PC-3 (cell line): ENCODE data around the gene P2RY2. TPM values are rescaled to one million over a fixed set of nuclear protein-coding genes. Genes with fewer than 3 reads are reported as not detected.

Experiments used
- ATAC-seq: fragments of 200-7000 bp; cut with Tn5 transposase; 2 replicates; pipeline ENCODE4 v1.9.1; 2020; ENCODE audit warnings: mild to moderate bottlenecking, moderate library complexity
- BruUV-seq: library from RNA; stranded (reverse); fragments of 400-500 nt; replicated peaks from 2 replicates; lab custom pipeline; 2021; lab: Mats Ljungman, UMichigan
- CTCF ChIA-PET: fragments of 300-600 bp; sonication (Branson Sonifier 250); formaldehyde crosslinking; loops from one replicate; lab custom pipeline; 2022; ENCODE audit warnings: antibody characterized with exemption; lab: Charles Lee
- POLR2A ChIA-PET: fragments of 300-600 bp; sonication (Branson Sonifier 250); formaldehyde crosslinking; loops from one replicate; lab custom pipeline; 2022; ENCODE audit warnings: antibody characterized with exemption; ENCODE audit not compliant: unreplicated experiment; lab: Charles Lee
- DNase-seq: peaks from one replicate; pipeline ENCODE4 v3.0.0-alpha.2; 2015
- H2AFZ ChIP-seq: fragments of 300-600 bp; sonication (generic); 2 replicates; pipeline ENCODE4 v1.6.0; 2016; ENCODE audit warnings: antibody characterized with exemption, low read length
- H3F3A ChIP-seq: fragments of 300-600 bp; sonication (generic); one replicate; pipeline ENCODE4 v1.6.0; 2017; ENCODE audit warnings: antibody characterized with exemption, low read length, control low read depth, mild to moderate bottlenecking; ENCODE audit not compliant: unreplicated experiment
- H3K27ac ChIP-seq: fragments of 300-600 bp; sonication (generic); 2 replicates; pipeline ENCODE4 v1.5.1; 2016; ENCODE audit warnings: mild to moderate bottlenecking, low read length
- H3K27me3 ChIP-seq: fragments of 300-600 bp; sonication (generic); 2 replicates; pipeline ENCODE4 v1.6.1; 2016; ENCODE audit warnings: low read length, mixed read lengths
- H3K36me3 ChIP-seq: fragments of 300-600 bp; sonication (generic); 2 replicates; pipeline ENCODE4 v1.6.1; 2016; ENCODE audit warnings: low read depth, mixed run types, low read length, mixed read lengths
- H3K4me1 ChIP-seq: fragments of 300-600 bp; sonication (generic); 2 replicates; pipeline ENCODE4 v1.5.1; 2016; ENCODE audit warnings: low read length; ENCODE audit not compliant: insufficient read depth
- H3K4me2 ChIP-seq: fragments of 300-600 bp; sonication (generic); 2 replicates; pipeline ENCODE4 v1.6.0; 2016; ENCODE audit warnings: low read length
- H3K4me3 ChIP-seq: fragments of 300-600 bp; sonication (generic); 2 replicates; pipeline ENCODE4 v1.5.1; 2016; ENCODE audit warnings: mild to moderate bottlenecking, low read length, mixed read lengths
- H3K79me2 ChIP-seq: fragments of 300-600 bp; sonication (generic); 2 replicates; pipeline ENCODE4 v1.6.1; 2017; ENCODE audit warnings: low read length, mixed read lengths
- H3K9ac ChIP-seq: fragments of 300-600 bp; sonication (generic); 2 replicates; pipeline ENCODE4 v1.6.0; 2016; ENCODE audit warnings: mild to moderate bottlenecking, low read length
- H3K9me2 ChIP-seq: fragments of 300-600 bp; sonication (generic); replicated peaks from 2 replicates; pipeline ENCODE4 v1.6.1; 2016; ENCODE audit warnings: mixed run types, low read length, mixed read lengths
- H3K9me3 ChIP-seq: fragments of 300-600 bp; sonication (generic); 2 replicates; pipeline ENCODE4 v1.6.1; 2016; ENCODE audit warnings: low read length, mixed read lengths
- H4K20me1 ChIP-seq: fragments of 300-600 bp; sonication (generic); 2 replicates; pipeline ENCODE4 v1.6.1; 2016; ENCODE audit warnings: low read length, mixed read lengths
- CTCF ChIP-seq: fragments of 300-600 bp; sonication (generic); conservative IDR thresholded peaks from 2 replicates; pipeline ENCODE4 v1.5.1; 2017; ENCODE audit warnings: antibody characterized with exemption, low read depth, mild to moderate bottlenecking, low read length
- EZH2 ChIP-seq: fragments of 300-600 bp; sonication (generic); IDR thresholded peaks from one replicate; pipeline ENCODE4 v1.6.1; 2017; ENCODE audit warnings: antibody characterized with exemption, mild to moderate bottlenecking, low read length; ENCODE audit not compliant: unreplicated experiment
- EZH2phosphoT487 ChIP-seq: fragments of 300-600 bp; sonication (generic); IDR thresholded peaks from 2 replicates; pipeline ENCODE4 v1.6.1; 2018; ENCODE audit warnings: mild to moderate bottlenecking, antibody characterized with exemption, low read length, borderline replicate concordance
- intact Hi-C: fragments of 100-400 bp; cut with micrococcal nuclease; formaldehyde crosslinking; loops from 2 replicates; pipeline ENCODE4 v1.9.0; 2023
- total RNA-seq: library from RNA; depleted of rRNA; stranded (reverse); fragments of >200 nt; gene quantifications from 2 replicates; pipeline ENCODE4 v1.2.3, GENCODE V29; 2014

The P2RY2 gene
- total RNA-seq, 1 experiment from 2014 or later, result 54.8 TPM

DNA sequence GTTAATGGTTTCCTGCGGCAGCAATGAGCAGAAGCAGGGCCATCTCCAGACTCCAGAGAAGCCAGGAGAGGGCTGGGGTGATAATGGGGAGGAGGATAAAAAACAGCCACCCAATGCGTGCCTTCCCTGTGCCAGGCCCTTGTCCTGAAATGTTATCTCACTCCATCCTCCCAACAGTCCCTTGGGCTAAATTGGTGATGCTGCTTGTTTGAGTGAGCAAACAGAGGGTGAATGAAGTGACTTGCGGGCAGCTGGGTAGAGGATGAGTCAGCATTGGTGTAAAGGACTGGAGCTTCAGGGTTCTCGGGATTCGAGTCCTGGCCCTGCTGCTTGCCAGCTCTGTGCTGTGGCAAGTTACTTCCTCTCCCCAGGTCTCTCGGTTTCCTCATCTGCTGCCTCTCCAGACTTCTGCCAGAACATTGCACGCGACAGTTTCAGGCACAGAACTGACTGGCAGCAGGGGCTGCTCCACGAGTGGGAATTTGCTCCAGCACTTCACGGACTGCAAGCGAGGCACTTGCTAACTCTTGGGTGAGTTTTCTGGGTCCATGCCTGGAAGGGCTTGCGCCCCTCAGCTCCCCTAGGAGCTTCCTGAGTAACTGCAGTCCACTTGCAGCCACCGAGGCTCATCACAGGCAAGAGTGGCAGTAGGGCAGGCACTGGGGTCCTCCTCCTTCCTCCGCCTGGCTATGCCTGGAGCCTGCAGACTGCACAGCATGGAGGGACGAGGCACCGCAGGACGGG is 54.0 kb downstream of the P2RY2 start, which contains the start of gene P2RY6:
Gene P2RY6 (plus strand): TSS at position 403 of the 744 bp plus-strand sequence. CDS start 24,181 bp downstream, outside the sequence.
- POLR2A ChIA-PET, result interaction anchor here (0.6 kb wide), 1 partner anchor 19 kb away, joined by 3 read pairs; no protein-coding TSS in a partner anchor
- Histone ChIP-seq H3K4me3 (peak within 1 kb of the TSS; percentile 22; the same call in 1 of the 2 replicates), H3K27me3 (no peaks in the 10 kb centered on the region), H3K9me3 (no peaks in the 10 kb centered on the region), H3K9me2 (no peaks in the 10 kb centered on the region), H3K27ac (peak within 1 kb of the TSS; percentile 66), H3F3A (peaks cover 3% of the 10 kb centered on the region), H4K20me1 (no peaks in the 10 kb centered on the region), H3K4me1 (peaks cover 48% of the 10 kb centered on the region), H3K36me3 (no peaks in the 10 kb centered on the region), H3K9ac (peak within 1 kb of the TSS; percentile 8; the same call in 1 of the 2 replicates), H3K79me2 (no peaks in the 10 kb centered on the region), H3K4me2 (peak within 1 kb of the TSS; percentile 40), H2AFZ (no peak within 1 kb of the TSS)
- intact Hi-C loops, result no loop called here
- ATAC-seq, result peak; percentile 90
- no TSS peak for BruUV-seq
- CTCF ChIA-PET, result no interaction called here
- TF ChIP-seq EZH2 (no peak), CTCF (no peak)
- DNase-seq, result peak; percentile 97

DNA sequence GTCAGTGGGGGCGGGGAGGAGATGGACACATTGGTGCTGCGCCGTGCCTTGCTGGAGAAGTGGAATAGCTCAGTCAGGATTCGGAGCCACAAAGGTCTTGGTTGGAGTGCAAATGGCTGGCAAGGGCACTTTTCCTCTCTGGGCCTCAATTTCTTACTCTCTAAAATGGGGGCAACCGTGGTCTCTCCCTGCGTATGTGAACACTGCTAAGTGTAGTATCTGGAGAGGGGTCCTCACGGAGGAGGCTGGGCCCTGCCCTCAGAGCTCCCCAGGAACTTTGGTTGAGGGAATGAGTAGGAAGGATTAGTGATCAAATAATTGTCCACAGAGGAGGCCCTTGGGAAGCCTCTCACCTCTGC is 54.6 kb downstream of the P2RY2 start:
- POLR2A ChIA-PET, result interaction anchor here (0.6 kb wide), 1 partner anchor 20 kb away, joined by 3 read pairs; no protein-coding TSS in a partner anchor
- BruUV-seq, result no TSS peak
- Histone ChIP-seq H3K4me3 (peak overlapping the region; percentile 22; the same call in 1 of the 2 replicates), H3K4me1 (peaks cover 48% of the 10 kb centered on the region), H3K9me3 (no peaks in the 10 kb centered on the region), H2AFZ (no peak overlapping the region), H3F3A (peaks cover 3% of the 10 kb centered on the region), H3K36me3 (no peaks in the 10 kb centered on the region), H3K27me3 (no peaks in the 10 kb centered on the region), H3K79me2 (no peaks in the 10 kb centered on the region), H4K20me1 (no peaks in the 10 kb centered on the region), H3K27ac (peak overlapping the region; percentile 61), H3K9me2 (no peaks in the 10 kb centered on the region), H3K4me2 (peak overlapping the region; percentile 40), H3K9ac (peak overlapping the region; percentile 8; the same call in 1 of the 2 replicates)
- TF ChIP-seq CTCF (no peak), EZH2phosphoT487 (no peak), EZH2 (no peak)
- no peak for ATAC-seq
- DNase-seq, result no peak
- CTCF ChIA-PET, result no interaction called here
- intact Hi-C loops, result no loop called here
